H1 (cell line): ENCODE data around the gene SIRT7. TPM values are rescaled to one million over a fixed set of nuclear protein-coding genes. Genes with fewer than 3 reads are reported as not detected.

Experiments used
- CTCF ChIA-PET: fragments of 300-600 bp; sonication (Branson Sonifier 250); formaldehyde crosslinking; loops from one replicate; lab custom pipeline; 2021; ENCODE audit not compliant: partially characterized antibody; lab: Charles Lee
- POLR2A ChIA-PET: fragments of 300-600 bp; sonication (Branson Sonifier 250); formaldehyde crosslinking; loops from one replicate; lab custom pipeline; 2021; ENCODE audit warnings: inconsistent platforms; ENCODE audit not compliant: partially characterized antibody; lab: Charles Lee
- DNase-seq, 2 experiments: peaks; one replicate each; pipeline versions ENCODE4 v3.0.0 to v3.0.0-alpha.2; 2010 to 2022; ENCODE audit warnings: low spot score in 2 of 2, low read depth in 1 of 2, mixed read lengths in 1 of 2
- FAIRE-seq: peaks from 2 replicates; lab custom pipeline; 2011; peaks lifted over from hg19 to GRCh38; lab: Jason Lieb, UNC
- H2AFZ ChIP-seq: 2 replicates; pipeline ENCODE4 v1.8.1; 2012; ENCODE audit warnings: low read length, inconsistent platforms
- H2AK5ac ChIP-seq: 2 replicates; pipeline ENCODE4 v1.6.1; 2013; ENCODE audit warnings: low read depth, low read length
- H2BK120ac ChIP-seq: replicated peaks from 2 replicates; pipeline ENCODE3; 2013; ENCODE audit warnings: low read depth, low read length, inconsistent platforms
- H2BK12ac ChIP-seq: 2 replicates; pipeline ENCODE4 v1.6.1; 2013; ENCODE audit warnings: low read depth, low read length
- H2BK15ac ChIP-seq: 2 replicates; pipeline ENCODE4 v1.6.1; 2013; ENCODE audit warnings: low read length
- H2BK20ac ChIP-seq: 2 replicates; pipeline ENCODE4 v1.6.1; 2013; ENCODE audit warnings: low read length
- H2BK5ac ChIP-seq: 2 replicates; pipeline ENCODE4 v1.6.1; 2013; ENCODE audit warnings: low read depth, low read length
- H3K14ac ChIP-seq: 2 replicates; pipeline ENCODE4 v1.6.1; 2013; ENCODE audit warnings: inconsistent platforms; ENCODE audit not compliant: insufficient read length
- H3K18ac ChIP-seq: 2 replicates; pipeline ENCODE4 v1.6.1; 2013; ENCODE audit warnings: low read length; ENCODE audit errors: extremely low read depth
- H3K23ac ChIP-seq: 2 replicates; pipeline ENCODE4 v1.6.1; 2013; ENCODE audit warnings: inconsistent platforms; ENCODE audit not compliant: insufficient read length
- H3K23me2 ChIP-seq: 2 replicates; pipeline ENCODE4 v1.6.1; 2013; ENCODE audit warnings: low read depth, low read length
- H3K27ac ChIP-seq: 2 replicates; pipeline ENCODE4 v1.6.1; 2011; ENCODE audit warnings: low read depth, low read length, inconsistent platforms
- H3K27me3 ChIP-seq, 4 experiments: replicated peaks in 1 of 4; 1 replicate in 1 of 4; 2 replicates in 3 of 4; pipeline versions ENCODE4 v1.6.1 to v1.8.1; 2011 to 2013; ENCODE audit warnings: low read length in 3 of 4, mild to moderate bottlenecking in 3 of 4, inconsistent platforms in 2 of 4, mixed read lengths in 2 of 4, moderate library complexity in 1 of 4; ENCODE audit not compliant: control insufficient read depth in 3 of 4, insufficient read depth in 3 of 4; ENCODE audit errors: extremely low read depth in 1 of 4
- H3K36me3 ChIP-seq, 4 experiments: 2 replicates each; pipeline versions ENCODE4 v1.6.1 to v1.8.1; 2011 to 2013; ENCODE audit warnings: mild to moderate bottlenecking in 4 of 4, low read length in 3 of 4, moderate library complexity in 2 of 4, control low read depth in 1 of 4, inconsistent platforms in 1 of 4; ENCODE audit not compliant: insufficient read depth in 4 of 4, control insufficient read depth in 2 of 4
- H3K4ac ChIP-seq: replicated peaks from 2 replicates; pipeline ENCODE3; 2013; ENCODE audit warnings: low read length, low read depth, mixed read lengths, inconsistent platforms; ENCODE audit not compliant: insufficient read length
- H3K4me1 ChIP-seq, 4 experiments: replicated peaks in 1 of 4; 1 replicate in 1 of 4; 2 replicates in 3 of 4; pipeline versions ENCODE4 v1.6.1 to v1.8.1; 2011 to 2013; ENCODE audit warnings: low read length in 3 of 4, inconsistent platforms in 2 of 4, mixed read lengths in 1 of 4; ENCODE audit not compliant: insufficient read depth in 4 of 4, control insufficient read depth in 3 of 4
- H3K4me2 ChIP-seq, 2 experiments: 2 replicates each; pipeline versions ENCODE4 v1.6.1 to v1.8.1; 2011 to 2013; ENCODE audit warnings: low read depth in 2 of 2, low read length in 2 of 2, control low read depth in 1 of 2, inconsistent platforms in 1 of 2, mild to moderate bottlenecking in 1 of 2; ENCODE audit not compliant: insufficient read depth in 1 of 2
- H3K4me3 ChIP-seq, 4 experiments: fragments of 200-600, 300-600 bp in 1 of 4; sonication (generic), shearing (Covaris generic), sonication (Bioruptor Twin) in 1 of 4; 2 replicates each; pipeline versions ENCODE4 v1.5.1 to v1.8.1; 2011 to 2016; ENCODE audit warnings: low read length in 4 of 4, low read depth in 3 of 4, control low read depth in 2 of 4, inconsistent platforms in 2 of 4, mild to moderate bottlenecking in 2 of 4, mixed read lengths in 1 of 4, moderate library complexity in 1 of 4; ENCODE audit not compliant: insufficient read depth in 2 of 4; ENCODE audit errors: extremely low read depth in 1 of 4
- H3K56ac ChIP-seq: replicated peaks from 2 replicates; pipeline ENCODE3; 2013; ENCODE audit warnings: low read depth, mild to moderate bottlenecking, mixed read lengths, low read length, inconsistent platforms; ENCODE audit not compliant: insufficient read length
- H3K79me1 ChIP-seq: 2 replicates; pipeline ENCODE4 v1.6.1; 2013; ENCODE audit warnings: low read depth, low read length, control low read depth
- H3K79me2 ChIP-seq, 2 experiments: 2 replicates each; pipeline versions ENCODE4 v1.6.1 to v1.8.1; 2012 to 2013; ENCODE audit warnings: low read length in 2 of 2, mild to moderate bottlenecking in 2 of 2, inconsistent platforms in 1 of 2; ENCODE audit not compliant: insufficient read depth in 2 of 2, control insufficient read depth in 1 of 2
- H3K9ac ChIP-seq, 4 experiments: replicated peaks in 1 of 4; 1 replicate in 1 of 4; 2 replicates in 3 of 4; pipeline versions ENCODE4 v1.6.1 to v1.8.1; 2011 to 2013; ENCODE audit warnings: low read depth in 3 of 4, low read length in 3 of 4, control low read depth in 2 of 4, mild to moderate bottlenecking in 2 of 4, moderate library complexity in 2 of 4, inconsistent platforms in 1 of 4; ENCODE audit errors: extremely low read depth in 1 of 4
- H3K9me3 ChIP-seq, 2 experiments: 2 replicates each; pipeline versions ENCODE4 v1.6.1 to v1.8.1; 2012 to 2013; ENCODE audit warnings: mild to moderate bottlenecking in 2 of 2, moderate library complexity in 2 of 2, control low read depth in 1 of 2, inconsistent platforms in 1 of 2, low read depth in 1 of 2, low read length in 1 of 2, mixed read lengths in 1 of 2; ENCODE audit not compliant: insufficient read depth in 2 of 2
- H4K20me1 ChIP-seq, 2 experiments: replicated peaks in 1 of 2; 2 replicates each; pipeline versions ENCODE3 to v1.8.1; 2011 to 2013; ENCODE audit warnings: inconsistent platforms in 2 of 2, low read length in 2 of 2, mild to moderate bottlenecking in 1 of 2; ENCODE audit not compliant: insufficient read depth in 2 of 2, control insufficient read depth in 1 of 2
- H4K5ac ChIP-seq: 2 replicates; pipeline ENCODE4 v1.6.1; 2013; ENCODE audit warnings: low read length, low read depth, mixed read lengths, inconsistent platforms; ENCODE audit not compliant: insufficient read length
- H4K8ac ChIP-seq: 2 replicates; pipeline ENCODE4 v1.8.0; 2013; ENCODE audit warnings: mild to moderate bottlenecking, moderate library complexity, low read length, inconsistent platforms; ENCODE audit not compliant: insufficient read depth; ENCODE audit errors: extremely low read depth
- H4K91ac ChIP-seq: replicated peaks from 2 replicates; pipeline ENCODE3; 2013; ENCODE audit warnings: low read length, mixed read lengths, inconsistent platforms; ENCODE audit not compliant: insufficient read length
- BACH1 ChIP-seq: IDR thresholded peaks from 2 replicates; pipeline ENCODE4 v1.6.1; 2012; ENCODE audit warnings: low read length, improper control_type of control experiment
- E2F6 ChIP-seq: IDR thresholded peaks from 2 replicates; pipeline ENCODE4 v1.6.1; 2012; ENCODE audit warnings: inconsistent platforms
- EGR1 ChIP-seq: IDR thresholded peaks from 2 replicates; pipeline ENCODE4 v1.6.1; 2011; ENCODE audit warnings: low read depth, low read length, borderline replicate concordance
- FOSL1 ChIP-seq: IDR thresholded peaks from 2 replicates; pipeline ENCODE4 v1.6.1; 2011; ENCODE audit warnings: mild to moderate bottlenecking, low read depth, low read length, moderate library complexity; ENCODE audit not compliant: insufficient read depth
- HDAC6 ChIP-seq: IDR thresholded peaks from one replicate; pipeline ENCODE4 v1.7.1; 2012; ENCODE audit warnings: low read depth, mild to moderate bottlenecking, inconsistent platforms, low read length, moderate library complexity
- POLR2A ChIP-seq, 2 experiments: IDR thresholded peaks; 1 replicate in 1 of 2; 2 replicates in 1 of 2; pipeline ENCODE4 v1.6.1; 2011; ENCODE audit warnings: low read depth in 2 of 2, low read length in 2 of 2, mild to moderate bottlenecking in 2 of 2; ENCODE audit errors: control extremely low read depth in 1 of 2
- POLR2AphosphoS5 ChIP-seq: IDR thresholded peaks from 2 replicates; pipeline ENCODE4 v1.6.1; 2011; ENCODE audit warnings: low read depth, low read length
- SIN3A ChIP-seq, 2 experiments: IDR thresholded peaks in 1 of 2; conservative IDR thresholded peaks in 1 of 2; 2 replicates each; pipeline ENCODE4 v1.6.1; 2011 to 2012; ENCODE audit warnings: low read length in 2 of 2, improper control_type of control experiment in 1 of 2, low read depth in 1 of 2, mild to moderate bottlenecking in 1 of 2
- TBP ChIP-seq: IDR thresholded peaks from 2 replicates; pipeline ENCODE4 v1.6.1; 2011; ENCODE audit warnings: low read depth, low read length, improper control_type of control experiment
- TCF12 ChIP-seq: IDR thresholded peaks from 2 replicates; pipeline ENCODE4 v1.6.1; 2011; ENCODE audit warnings: low read depth, mild to moderate bottlenecking, low read length
- YY1 ChIP-seq: IDR thresholded peaks from 2 replicates; pipeline ENCODE4 v1.6.1; 2011; ENCODE audit warnings: low read depth, mild to moderate bottlenecking, low read length
- WGBS, 2 experiments: shearing (Covaris generic) in 1 of 2; methylation state at CpG; one replicate each; pipeline versions ENCODE4 v1.1.6 to v1.1.7; 2013 to 2015; ENCODE audit warnings: low lambda C conversion rate in 2 of 2, mixed read lengths in 2 of 2, inconsistent platforms in 1 of 2, low coverage in 1 of 2, missing lambda C conversion rate in 1 of 2; ENCODE audit not compliant: insufficient replicate concordance in 2 of 2, insufficient coverage in 1 of 2, insufficient read length in 1 of 2; ENCODE audit errors: extremely low coverage in 1 of 2, missing lambda C conversion rate in 1 of 2; 5-methylcytosine and 5-hydroxymethylcytosine counted together
- polyA plus RNA-seq, 7 experiments: library from polyadenylated mRNA; depleted of rRNA in 3 of 7; stranded (reverse) in 5 of 7; unstranded in 2 of 7; fragments of >200 nt in 5 of 7; fragments of 200-250 nt in 2 of 7; gene quantifications; 1 replicate in 5 of 7; 2 replicates in 1 of 7; 4 replicates in 1 of 7; pipeline versions ENCODE4 v1.2.1 to v1.2.3, GENCODE V29; 2011 to 2013; ENCODE audit warnings: missing spikeins in 2 of 7, mixed read lengths in 2 of 7
- total RNA-seq: library from RNA; stranded (reverse); fragmentation: NEBNext Ultra II Directional; extraction: Animal tissue kit (Norgen Biotek cat#: 25700); gene quantifications from 2 replicates; pipeline ENCODE4 v1.2.1, GENCODE V29; 2021

Gene SIRT7
- total and polyA plus RNA-seq, 2 of the 8 experiments (the other 6 are each of a cell fraction or from before 2014, with no cell fraction given) = 5.8 to 16.6 TPM

GRCh38 chr17:81870981-81871386, 47.0 kb downstream of the SIRT7 start, which contains the start of gene ARHGDIA:
Gene ARHGDIA, minus strand, starts transcription at chr17:81871337. Its CDS starts 1,407 bp downstream, at chr17:81869930.
- Histone ChIP-seq H3K23me2 (peaks cover 12% of the 10 kb centered on the region; the same call in 1 of the 2 replicates), H3K4me1 (peaks cover 0 to 31% (median 21%) of the 10 kb centered on the region in 4 experiments; a peak in 6 of 7 replicates), H3K23ac (no peak within 1 kb of the TSS), H3K27me3 (no peaks in the 10 kb centered on the region), H2BK120ac (no peak within 1 kb of the TSS), H2BK20ac (no peak within 1 kb of the TSS), H2BK15ac (no peak within 1 kb of the TSS), H3K56ac (peak within 1 kb of the TSS; percentile 77), H3K36me3 (peaks cover 0 to 6% (median 3%) of the 10 kb centered on the region in 4 experiments; a peak in 2 of 8 replicates), H3K79me1 (peaks cover 2% of the 10 kb centered on the region; the same call in 1 of the 2 replicates), H3K79me2 (peaks cover 3 to 4% of the 10 kb centered on the region in 2 experiments; a peak in 2 of 4 replicates), H3K4me3 (peak within 1 kb of the TSS; percentile 63 to 88 (median 76)), H4K5ac (peak within 1 kb of the TSS; percentile 63), H3K18ac (peak within 1 kb of the TSS; percentile 88), H4K20me1 (peaks cover 5 to 22% of the 10 kb centered on the region in 2 experiments), H3K9me3 (no peaks in the 10 kb centered on the region), H2BK12ac (0 out of 2 replicates have a peak within 1 kb of the TSS, but pooled peaks have one; percentile 31), H3K27ac (peak within 1 kb of the TSS; percentile 82; the same call in 1 of the 2 replicates), H3K4me2 (peak within 1 kb of the TSS; percentile 75 to 76), H4K8ac (peak within 1 kb of the TSS; percentile 96), H3K9ac (peak within 1 kb of the TSS; percentile 28 to 86 (median 82)), H3K4ac (peak within 1 kb of the TSS; percentile 92), H2AK5ac (0 out of 2 replicates have a peak within 1 kb of the TSS, but pooled peaks have one; percentile 43), H4K91ac (peak within 1 kb of the TSS; percentile 98), H2AFZ (no peak within 1 kb of the TSS), H3K14ac (no peak within 1 kb of the TSS), H2BK5ac (peak within 1 kb of the TSS; percentile 82; the same call in 1 of the 2 replicates)
- FAIRE-seq = no peak
- WGBS, 2 experiments = 10% methylated on average over 6 of the region's 64 CpGs; no CpG with 5 or more reads in 1 of the 2 experiments
- no peak for DNase-seq
- CTCF ChIA-PET = interaction anchor here (1.1 to 2.9 kb wide), 7 partner anchors 14 to 169 kb away, joined by 3 to 24 read pairs (median 3); partner anchors contain the start of gene SIRT7
- POLR2A ChIA-PET = interaction anchor here (0.7 to 6.6 kb wide), 8 partner anchors 11 to 428 kb away, joined by 3 to 41 read pairs (median 13); partner anchors contain the start of genes MCRIP1, MRPL12 and P4HB
- TF ChIP-seq TBP (no peak), TCF12 (no peak), YY1 (no peak), BACH1 (no peak), POLR2A (IDR thresholded peaks at IDR 0.05; ENCODE audit: control extremely low read depth in 1 of 2, low read depth in 2 of 2, low read length in 2 of 2) (peak in 1 of 2 experiments; percentile 45; a peak in 1 of 3 replicates), HDAC6 (no peak), POLR2AphosphoS5 (no peak), EGR1 (0 out of 2 replicates have a peak, but pooled peaks have one; percentile 4), FOSL1 (no peak), E2F6 (no peak), SIN3A (conservative IDR thresholded peaks at IDR 0.05 in 1 of 2, IDR thresholded peaks at IDR 0.05 in 1 of 2; ENCODE audit: low read depth in 1 of 2, low read length in 2 of 2) (no peak)
